Body of pancreas (tissue), 4 donors: ENCODE results near the gene DIP2B. TPM values are rescaled to one million over a fixed set of nuclear protein-coding genes. Genes with fewer than 3 reads are reported as not detected.
"Not testable (repeated sequence)": the region's sequence is repeated elsewhere in the genome, so short reads cannot be mapped to it uniquely, and the experiment has no call there.

ENCODE experiments used
- ATAC-seq: fragments of 150-250 bp; one replicate; pipeline ENCODE4 v1.9.1; 2016
- DNase-seq, 4 donors: peaks; one replicate each; pipeline ENCODE4 v3.0.0-alpha.2; 2019
- H3K27ac ChIP-seq, 4 donors: fragments of 200-600 bp; sonication (generic); 1 replicate in 3 of 4; 2 replicates in 1 of 4; pipeline versions ENCODE4 v1.5.1 to v1.6.1; 2016 to 2019; ENCODE audit warnings: mild to moderate bottlenecking in 1 of 4, mixed read lengths in 1 of 4, moderate library complexity in 1 of 4
- H3K27me3 ChIP-seq, 2 donors: fragments of 200-600 bp; sonication (generic); one replicate each; pipeline ENCODE4 v1.6.0; 2016; ENCODE audit warnings: mild to moderate bottlenecking in 1 of 2
- H3K36me3 ChIP-seq, 2 donors: fragments of 200-600 bp; sonication (generic); replicated peaks in 1 of 2; 2 replicates each; pipeline ENCODE4 v1.5.1; 2016; ENCODE audit warnings: low read depth in 2 of 2; ENCODE audit not compliant: insufficient read depth in 1 of 2
- H3K4me1 ChIP-seq: fragments of 200-600 bp; sonication (generic); one replicate; pipeline ENCODE4 v1.6.0; 2016
- H3K4me3 ChIP-seq, 2 donors: fragments of 200-600 bp; sonication (generic); 1 replicate in 1 of 2; 2 replicates in 1 of 2; pipeline ENCODE4 v1.5.1; 2016 to 2019
- H3K9me3 ChIP-seq, 3 donors: fragments of 200-600 bp; sonication (generic); 1 replicate in 2 of 3; 2 replicates in 1 of 3; pipeline ENCODE4 v1.5.1; 2016
- CTCF ChIP-seq, 7 experiments: fragments of 450-650 bp in 4 of 7; fragments of 200-600 bp in 3 of 7; sonication (generic) in 3 of 7; IDR thresholded peaks; one replicate each; pipeline ENCODE4 v1.5.1; 2016 to 2019; ENCODE audit warnings: antibody characterized with exemption in 7 of 7
- POLR2A ChIP-seq, 3 donors: fragments of 450-650 bp; IDR thresholded peaks; one replicate each; pipeline ENCODE4 v1.6.1; 2016; ENCODE audit warnings: antibody characterized with exemption in 3 of 3, mild to moderate bottlenecking in 2 of 3
- WGBS, 2 donors: methylation state at CpG; one replicate each; pipeline ENCODE4 v1.1.5; 2017; 5-methylcytosine and 5-hydroxymethylcytosine counted together
- intact Hi-C: fragments of 100-400 bp; cut with DNase I; formaldehyde crosslinking; loops from one replicate; pipeline ENCODE4 v1.15.1; 2023
- total RNA-seq, 2 donors: library from RNA; depleted of rRNA; stranded (reverse); fragments of >200 nt; gene quantifications; one replicate each; pipeline ENCODE4 v1.1.0, GENCODE V29; 2016

Gene DIP2B
- total RNA-seq, 2 donors from 2014 or later, result 15.8 to 28.7 TPM

DNA sequence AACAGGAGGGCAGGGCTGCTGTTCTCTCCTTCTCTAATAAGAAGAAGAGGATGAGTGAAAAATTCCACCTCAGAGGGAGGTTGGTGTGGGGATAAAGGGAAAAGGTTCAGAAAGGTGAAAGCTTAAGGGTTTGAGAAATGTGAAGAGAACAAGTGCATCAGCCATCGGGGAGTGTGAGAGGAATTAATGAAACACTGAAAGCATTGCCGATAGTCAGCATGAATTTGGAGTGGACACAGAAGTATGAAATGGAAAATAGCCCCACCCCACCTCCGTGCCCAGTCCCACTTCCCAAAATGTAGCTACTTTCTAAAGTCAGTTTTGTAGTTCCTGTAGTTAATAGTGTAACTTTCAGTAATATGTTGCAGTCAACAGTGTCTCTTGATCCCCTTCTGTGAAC, 33.4 kb downstream of the DIP2B start:
- intact Hi-C loops, result no loop called here
- H3K9me3 ChIP-seq, result no peaks in the 10 kb centered on the region
- DNase-seq (no peak), ATAC-seq (no peak)
- no peaks in the 10 kb centered on the region for H3K27me3 ChIP-seq
- no peak for TF ChIP-seq CTCF (IDR thresholded peaks at IDR 0.05)
- no peak for TF ChIP-seq POLR2A (IDR thresholded peaks at IDR 0.05)
- peaks cover 47% of the 10 kb centered on the region for H3K4me1 ChIP-seq
- H3K27ac ChIP-seq, result peak overlapping the region in 1 of 4 donors; percentile 28
- H3K36me3 ChIP-seq, result no peaks in the 10 kb centered on the region
- WGBS, 2 donors, result 57 to 73% methylated on average over 3 of the region's 3 CpGs
- H3K4me3 ChIP-seq, result no peak overlapping the region

DNA sequence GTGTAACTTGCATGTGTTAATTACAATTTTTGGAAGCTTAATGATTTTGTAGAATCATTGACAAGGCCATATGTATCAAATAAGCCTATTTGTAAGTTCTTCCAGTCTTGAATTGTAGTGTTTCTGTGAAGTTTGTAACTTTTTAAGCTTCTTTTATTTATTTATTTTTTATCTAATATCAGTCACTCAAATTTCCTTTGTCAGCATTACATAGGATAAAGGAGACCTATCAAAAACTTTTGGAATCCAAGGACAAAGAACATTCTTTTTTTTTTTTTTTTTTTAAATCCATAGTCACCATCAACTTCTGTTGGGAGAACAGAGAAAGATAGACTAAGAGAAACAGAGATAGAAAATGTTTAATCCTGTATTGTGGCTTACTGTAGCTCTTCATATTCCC, 36.4 kb downstream of the DIP2B start:
- no peak for DNase-seq
- Histone ChIP-seq H3K36me3 (no peaks in the 10 kb centered on the region), H3K4me1 (peaks cover 37% of the 10 kb centered on the region), H3K27me3 (no peaks in the 10 kb centered on the region), H3K27ac (no peak overlapping the region), H3K9me3 (no peaks in the 10 kb centered on the region), H3K4me3 (no peak overlapping the region)
- intact Hi-C loops, result no loop called here
- TF ChIP-seq CTCF (IDR thresholded peaks at IDR 0.05) (no peak), POLR2A (IDR thresholded peaks at IDR 0.05) (no peak)
- no peak for ATAC-seq

DNA sequence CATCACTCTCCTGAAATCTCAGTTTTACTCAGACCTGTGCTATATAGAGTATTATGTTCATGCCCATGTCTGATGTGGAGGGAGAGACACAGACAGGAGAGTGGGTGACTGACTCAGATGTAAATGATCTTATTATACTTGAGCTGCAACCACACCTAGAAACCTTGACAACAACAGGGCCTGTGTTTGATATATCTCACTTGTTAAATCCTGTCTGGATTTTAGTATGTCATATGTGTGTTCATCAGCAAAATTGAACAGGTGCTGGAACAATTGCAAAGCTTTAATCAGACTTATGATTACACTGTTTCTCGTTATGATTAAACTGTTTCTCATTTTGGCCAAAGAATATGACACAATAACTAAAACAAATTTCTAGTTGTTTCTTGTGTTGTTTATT, 37.7 kb downstream of the DIP2B start:
- Histone ChIP-seq H3K9me3 (no peaks in the 10 kb centered on the region), H3K4me3 (no peak overlapping the region), H3K4me1 (peaks cover 45% of the 10 kb centered on the region), H3K27me3 (no peaks in the 10 kb centered on the region), H3K36me3 (no peaks in the 10 kb centered on the region), H3K27ac (no peak overlapping the region)
- DNase-seq (no peak), ATAC-seq (no peak)
- 23 to 24% methylated on average over 1 of the region's 1 CpG for WGBS, 2 donors
- intact Hi-C loops, result no loop called here
- TF ChIP-seq POLR2A (IDR thresholded peaks at IDR 0.05) (no peak), CTCF (IDR thresholded peaks at IDR 0.05) (no peak)

DNA sequence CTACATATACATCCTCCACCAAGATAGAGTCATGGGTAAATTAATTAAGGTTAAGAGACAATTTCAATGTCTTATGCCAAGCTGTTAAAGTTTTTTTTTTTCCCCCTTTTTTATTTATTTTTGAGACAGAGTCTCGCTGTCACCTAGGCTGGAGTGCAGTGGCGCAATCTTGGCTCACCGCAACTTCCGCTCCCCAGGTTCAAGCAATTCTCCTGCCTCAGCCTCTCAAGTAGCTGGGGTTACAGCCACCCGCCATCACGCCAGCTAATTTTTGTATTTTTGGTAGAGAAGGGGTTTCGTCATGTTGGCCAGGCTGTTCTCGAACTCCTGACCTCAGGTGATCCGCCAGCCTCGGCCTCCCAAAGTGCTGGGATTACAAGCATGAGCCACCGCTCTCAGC, 38.4 kb downstream of the DIP2B start:
- ATAC-seq, H3K9me3 ChIP-seq, H3K36me3 ChIP-seq, H3K27me3 ChIP-seq, H3K27ac ChIP-seq, DNase-seq, H3K4me3 ChIP-seq, intact Hi-C loops: not testable (repeated sequence)
- 89 to 99% methylated on average over 11 of the region's 11 CpGs for WGBS, 2 donors
- H3K4me1 ChIP-seq, result peaks cover 43% of the 10 kb centered on the region

DNA sequence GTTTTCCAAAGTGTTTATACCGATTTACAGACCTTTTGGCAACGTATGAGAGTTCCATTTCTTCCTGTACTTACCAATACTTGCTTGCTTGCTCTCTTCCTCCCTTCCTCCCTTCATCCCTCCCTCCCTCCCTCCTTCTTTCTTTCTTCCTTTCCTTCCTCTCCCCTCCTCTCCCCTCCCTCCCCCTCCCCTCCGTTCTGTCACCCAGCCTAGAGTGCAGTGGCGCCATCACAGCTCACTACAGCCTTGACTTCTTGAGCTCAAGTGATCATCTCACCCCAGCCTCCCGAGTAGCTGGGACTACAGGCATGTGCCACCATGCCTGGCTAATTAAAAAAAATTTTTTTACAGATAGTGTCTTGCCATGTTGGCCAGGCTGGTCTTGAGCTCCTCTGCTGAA, 40.4 kb downstream of the DIP2B start:
- H3K36me3 ChIP-seq, result no peaks in the 10 kb centered on the region
- TF ChIP-seq CTCF (IDR thresholded peaks at IDR 0.05) (no peak), POLR2A (IDR thresholded peaks at IDR 0.05) (no peak)
- peak overlapping the region in 1 of 4 donors; percentile 19 for H3K27ac ChIP-seq
- ATAC-seq, result no peak
- WGBS, 2 donors, result 83 to 87% methylated on average over 5 of the region's 5 CpGs
- no peak for DNase-seq
- no peaks in the 10 kb centered on the region for H3K9me3 ChIP-seq
- H3K4me1 ChIP-seq, result peaks cover 53% of the 10 kb centered on the region
- H3K27me3 ChIP-seq, result no peaks in the 10 kb centered on the region
- no peak overlapping the region for H3K4me3 ChIP-seq
- intact Hi-C loops, result no loop called here
